HK-2 (cell line): ENCODE data around the gene PSMD9.
"Not testable (repeated sequence)": the region's sequence is repeated elsewhere in the genome, so short reads cannot be mapped to it uniquely, and the experiment has no call there.

Experiments
- DNase-seq: peaks from one replicate; pipeline ENCODE4 v3.0.0-alpha.2; 2018; ENCODE audit not compliant: unreplicated experiment

The PSMD9 gene

GRCh38 chr12:121873216-121873569 lies 15.4 kb upstream of the PSMD9 start:
- DNase-seq: no peak

- no peak for DNase-seq
Observed at GRCh38 chr12:121874071-121874470, 14.5 kb upstream of the PSMD9 start.

- DNase-seq: no peak
Observed at GRCh38 chr12:121875582-121875981, 13.0 kb upstream of the PSMD9 start.

- not testable (repeated sequence) for DNase-seq
Observed at GRCh38 chr12:121876080-121876447, 12.5 kb upstream of the PSMD9 start.

GRCh38 chr12:121883315-121883660 lies 5.3 kb upstream of the PSMD9 start:
- no peak for DNase-seq

- not testable (repeated sequence) for DNase-seq
Observed at GRCh38 chr12:121885129-121885528, 3.5 kb upstream of the PSMD9 start.

GRCh38 chr12:121888083-121888477 lies 510 bp upstream of the PSMD9 start:
- DNase-seq: no peak

- no peak for DNase-seq
Observed at GRCh38 chr12:121889274-121889624, 659 bp downstream of the PSMD9 start.

- DNase-seq: not testable (repeated sequence)
Observed at GRCh38 chr12:121889661-121890060, 1.1 kb downstream of the PSMD9 start.

GRCh38 chr12:121892673-121893561 lies 4.3 kb downstream of the PSMD9 start:
- no peak for DNase-seq

GRCh38 chr12:121893961-121894460 lies 5.4 kb downstream of the PSMD9 start:
- no peak for DNase-seq

- DNase-seq: no peak
Observed at GRCh38 chr12:121894633-121895032, 6.0 kb downstream of the PSMD9 start.

- DNase-seq: no peak
Observed at GRCh38 chr12:121898287-121898686, 9.7 kb downstream of the PSMD9 start.

GRCh38 chr12:121899590-121899989 lies 11.0 kb downstream of the PSMD9 start:
- DNase-seq: no peak

GRCh38 chr12:121903202-121903601 lies 14.6 kb downstream of the PSMD9 start:
- no peak for DNase-seq

GRCh38 chr12:121905746-121906145 lies 17.2 kb downstream of the PSMD9 start:
- DNase-seq: no peak

GRCh38 chr12:121908702-121909101 lies 20.1 kb downstream of the PSMD9 start:
- no peak for DNase-seq

GRCh38 chr12:121911824-121912585 lies 23.4 kb downstream of the PSMD9 start:
- no peak for DNase-seq

- no peak for DNase-seq
Observed at GRCh38 chr12:121915841-121916321, 27.3 kb downstream of the PSMD9 start.

- no peak for DNase-seq
Observed at GRCh38 chr12:121916719-121917118, 28.1 kb downstream of the PSMD9 start.

- DNase-seq: no peak
Observed at GRCh38 chr12:121917950-121918678, 29.5 kb downstream of the PSMD9 start, which contains the start of gene CFAP251. CFAP251 (plus strand) TSS chr12:121918592; CDS start chr12:121921306, 2,714 bp downstream.

GRCh38 chr12:121918679-121919038 lies 30.1 kb downstream of the PSMD9 start:
- no peak for DNase-seq
